T-helper 17 cell (primary cell): Measurements from ENCODE around the gene CD37. TPM values are rescaled to one million over a fixed set of nuclear protein-coding genes. Genes with fewer than 3 reads are reported as not detected.
"Not testable (repeated sequence)": the region's sequence is repeated elsewhere in the genome, so short reads cannot be mapped to it uniquely, and the experiment has no call there.

ENCODE experiments used
- ATAC-seq: fragments of 150-1000 bp; cut with Tn5 transposase; 2 replicates; pipeline ENCODE4 v1.10.0; 2021; ENCODE audit warnings: mild to moderate bottlenecking, moderate library complexity
- DNase-seq, 3 donors: peaks; one replicate each; pipeline versions ENCODE4 v3.0.0 to v3.0.0-alpha.2; 2020 to 2021
- H3K9me3 ChIP-seq: one replicate; pipeline ENCODE4 v1.7.0; 2013; ENCODE audit warnings: low read length, mild to moderate bottlenecking; ENCODE audit not compliant: control insufficient read depth, poor library complexity, severe bottlenecking
- H3K27ac Mint-ChIP-seq: one replicate; pipeline ENCODE4 v1.8.0; 2022; ENCODE audit warnings: mild to moderate bottlenecking, moderate library complexity, mixed read lengths
- H3K27me3 Mint-ChIP-seq: one replicate; pipeline ENCODE4 v1.8.0; 2022; ENCODE audit warnings: mixed read lengths
- H3K36me3 Mint-ChIP-seq: one replicate; pipeline ENCODE4 v1.8.0; 2022; ENCODE audit warnings: low read depth, mixed read lengths
- H3K4me1 Mint-ChIP-seq: one replicate; pipeline ENCODE4 v1.8.0; 2022; ENCODE audit warnings: mild to moderate bottlenecking, mixed read lengths
- H3K4me3 Mint-ChIP-seq: one replicate; pipeline ENCODE4 v1.8.0; 2022; ENCODE audit warnings: mild to moderate bottlenecking, moderate library complexity, mixed read lengths
- total RNA-seq, 4 donors: library from RNA in 2 of 4; stranded (reverse) in 2 of 4; gene quantifications; one replicate each; pipeline ENCODE4 v1.2.3 and lab custom pipeline; 2022 to 2026

Gene CD37, protein sequence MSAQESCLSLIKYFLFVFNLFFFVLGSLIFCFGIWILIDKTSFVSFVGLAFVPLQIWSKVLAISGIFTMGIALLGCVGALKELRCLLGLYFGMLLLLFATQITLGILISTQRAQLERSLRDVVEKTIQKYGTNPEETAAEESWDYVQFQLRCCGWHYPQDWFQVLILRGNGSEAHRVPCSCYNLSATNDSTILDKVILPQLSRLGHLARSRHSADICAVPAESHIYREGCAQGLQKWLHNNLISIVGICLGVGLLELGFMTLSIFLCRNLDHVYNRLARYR
- total RNA-seq (100 to 1,000 TPM; 288 to 373 TPM), total RNA-seq (lab: John Stamatoyannopoulos, UW) (68.7 to 123 reads per million in 2 donors)

- no peaks in the 10 kb centered on the region for H3K27me3 Mint-ChIP-seq
- ATAC-seq (peak; percentile 65), DNase-seq (peak; percentile 28 to 37 (median 31))
- peaks cover 57% of the 10 kb centered on the region for H3K4me1 Mint-ChIP-seq
- peak within 1 kb of the TSS; percentile 99 for H3K4me3 Mint-ChIP-seq
- H3K27ac Mint-ChIP-seq, result peak within 1 kb of the TSS; percentile 99
- peaks cover 14% of the 10 kb centered on the region for H3K36me3 Mint-ChIP-seq
- no peaks in the 10 kb centered on the region for H3K9me3 ChIP-seq
These were observed at the start of gene CD37 for GRCh38 chr19:49335071-49335783. Gene CD37 (plus strand): TSS chr19:49335406. CDS start chr19:49335541, 135 bp downstream.

- H3K9me3 ChIP-seq, result no peaks in the 10 kb centered on the region
- no peaks in the 10 kb centered on the region for H3K4me1 Mint-ChIP-seq
- H3K27ac Mint-ChIP-seq, result no peak overlapping the region
- DNase-seq (no peak), ATAC-seq (no peak)
- H3K27me3 Mint-ChIP-seq, result peaks cover 5% of the 10 kb centered on the region
- H3K36me3 Mint-ChIP-seq, result no peaks in the 10 kb centered on the region
- no peak overlapping the region for H3K4me3 Mint-ChIP-seq
These were observed 48.0 kb upstream of the CD37 start for GRCh38 chr19:49287141-49287770.

- H3K9me3 ChIP-seq, H3K4me1 Mint-ChIP-seq, H3K36me3 Mint-ChIP-seq, H3K4me3 Mint-ChIP-seq, H3K27ac Mint-ChIP-seq, H3K27me3 Mint-ChIP-seq, ATAC-seq, DNase-seq: not testable (repeated sequence)
These were observed 47.0 kb upstream of the CD37 start for GRCh38 chr19:49288205-49288604.

- not testable (repeated sequence) for H3K27ac Mint-ChIP-seq, DNase-seq, H3K27me3 Mint-ChIP-seq, H3K4me1 Mint-ChIP-seq, H3K9me3 ChIP-seq, ATAC-seq, H3K36me3 Mint-ChIP-seq, H3K4me3 Mint-ChIP-seq
These were observed 45.9 kb upstream of the CD37 start for GRCh38 chr19:49289286-49289685.

- Mint-ChIP-seq H3K27ac (no peak overlapping the region), H3K4me3 (no peak overlapping the region), H3K4me1 (no peaks in the 10 kb centered on the region), H3K36me3 (no peaks in the 10 kb centered on the region), H3K27me3 (no peaks in the 10 kb centered on the region)
- no peaks in the 10 kb centered on the region for H3K9me3 ChIP-seq
- ATAC-seq, result no peak
- no peak for DNase-seq
These were observed 44.7 kb upstream of the CD37 start for GRCh38 chr19:49290517-49290916.

DNA sequence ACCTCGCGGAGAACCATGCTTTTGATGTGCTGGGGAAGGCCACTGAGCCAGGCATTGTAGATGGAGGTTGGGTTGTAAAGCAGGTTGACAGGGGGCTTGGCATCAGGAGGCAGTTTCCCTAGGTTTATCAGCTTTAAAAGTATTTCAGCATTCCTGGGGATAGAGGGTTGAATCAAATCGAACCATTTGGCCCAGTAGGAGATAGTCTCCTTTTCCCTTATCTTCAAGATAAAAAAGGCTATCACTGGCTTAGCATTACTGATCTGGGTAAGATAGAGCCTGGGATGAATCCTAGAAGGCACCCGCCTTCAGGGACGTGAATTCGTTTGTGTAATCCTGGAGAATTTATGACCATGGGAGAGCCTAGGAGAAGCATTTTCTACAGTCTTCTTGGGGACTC lies 40.8 kb upstream of the CD37 start:
- no peak overlapping the region for H3K27ac Mint-ChIP-seq
- no peaks in the 10 kb centered on the region for H3K27me3 Mint-ChIP-seq
- H3K36me3 Mint-ChIP-seq, result peaks cover 3% of the 10 kb centered on the region
- no peak overlapping the region for H3K4me3 Mint-ChIP-seq
- DNase-seq, result no peak
- no peak for ATAC-seq
- H3K9me3 ChIP-seq, result no peaks in the 10 kb centered on the region
- no peaks in the 10 kb centered on the region for H3K4me1 Mint-ChIP-seq

DNA sequence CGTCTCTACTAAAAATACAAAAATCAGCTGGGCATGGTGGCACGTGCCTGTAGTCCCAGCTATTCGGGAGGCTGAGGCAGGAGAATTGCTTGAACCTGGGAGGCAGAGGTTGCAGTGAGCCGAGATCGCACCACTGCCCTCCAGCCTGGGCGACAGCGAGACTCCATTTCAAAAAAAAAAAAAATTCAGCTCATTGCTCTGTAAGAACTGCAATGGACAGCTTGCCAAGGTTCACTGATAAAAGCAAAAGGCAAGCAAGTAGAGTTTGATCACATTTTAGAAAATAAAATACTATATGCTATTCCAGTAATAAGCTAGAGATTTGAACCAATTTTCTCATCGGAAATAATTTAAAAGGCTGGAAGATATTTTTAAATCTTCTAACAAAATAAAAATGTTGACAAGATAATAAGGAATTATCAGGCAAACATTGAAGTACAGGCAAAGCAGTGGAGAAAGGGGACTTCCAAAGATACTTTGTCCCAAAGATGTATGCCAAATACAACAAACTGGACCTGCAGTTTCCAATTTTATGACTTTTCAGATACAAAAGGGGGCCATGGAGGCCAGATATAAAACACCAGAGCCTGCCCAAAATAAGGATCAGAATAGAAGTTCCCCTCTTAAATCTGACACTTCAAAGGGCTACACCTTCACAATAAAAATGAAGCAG lies 39.9 kb upstream of the CD37 start:
- Mint-ChIP-seq H3K36me3 (peaks cover 3% of the 10 kb centered on the region), H3K4me3 (no peak overlapping the region), H3K27ac (no peak overlapping the region), H3K4me1 (peaks cover 1% of the 10 kb centered on the region), H3K27me3 (no peaks in the 10 kb centered on the region)
- no peaks in the 10 kb centered on the region for H3K9me3 ChIP-seq
- DNase-seq, result no peak
- no peak for ATAC-seq

- no peaks in the 10 kb centered on the region for H3K27me3 Mint-ChIP-seq
- ATAC-seq, result no peak
- DNase-seq, result no peak
- peaks cover 6% of the 10 kb centered on the region for H3K4me1 Mint-ChIP-seq
- H3K9me3 ChIP-seq, result no peaks in the 10 kb centered on the region
- no peak overlapping the region for H3K4me3 Mint-ChIP-seq
- H3K36me3 Mint-ChIP-seq, result peaks cover 3% of the 10 kb centered on the region
- H3K27ac Mint-ChIP-seq, result no peak overlapping the region
These were observed 37.8 kb upstream of the CD37 start for GRCh38 chr19:49297403-49297802.

- not testable (repeated sequence) for H3K4me3 Mint-ChIP-seq, H3K27me3 Mint-ChIP-seq, ATAC-seq, DNase-seq, H3K9me3 ChIP-seq, H3K36me3 Mint-ChIP-seq, H3K27ac Mint-ChIP-seq, H3K4me1 Mint-ChIP-seq
These were observed 36.6 kb upstream of the CD37 start for GRCh38 chr19:49298653-49299052.

GRCh38 chr19:49301165-49301865 lies 33.9 kb upstream of the CD37 start:
- Mint-ChIP-seq H3K36me3 (peaks cover 3% of the 10 kb centered on the region), H3K4me3 (no peak overlapping the region), H3K27ac (no peak overlapping the region), H3K4me1 (peaks cover 8% of the 10 kb centered on the region), H3K27me3 (no peaks in the 10 kb centered on the region)
- H3K9me3 ChIP-seq, result no peaks in the 10 kb centered on the region
- peak; percentile 99 for ATAC-seq
- peak; percentile 66 to 79 (median 68) for DNase-seq

GRCh38 chr19:49301866-49302252 lies 33.3 kb upstream of the CD37 start:
- ATAC-seq, result peak; percentile 6
- peaks cover 8% of the 10 kb centered on the region for H3K4me1 Mint-ChIP-seq
- H3K4me3 Mint-ChIP-seq, result peak overlapping the region; percentile 15
- peaks cover 3% of the 10 kb centered on the region for H3K36me3 Mint-ChIP-seq
- no peaks in the 10 kb centered on the region for H3K27me3 Mint-ChIP-seq
- DNase-seq, result no peak
- no peak overlapping the region for H3K27ac Mint-ChIP-seq
- no peaks in the 10 kb centered on the region for H3K9me3 ChIP-seq

GRCh38 chr19:49306734-49307133 lies 28.5 kb upstream of the CD37 start:
- ATAC-seq, result peak; percentile 47
- H3K4me1 Mint-ChIP-seq, H3K27ac Mint-ChIP-seq, H3K4me3 Mint-ChIP-seq, H3K27me3 Mint-ChIP-seq, DNase-seq, H3K9me3 ChIP-seq: not testable (repeated sequence)
- peaks cover 16% of the 10 kb centered on the region for H3K36me3 Mint-ChIP-seq
